Esophagus squamous epithelium (tissue), 5 donors: Measurements from ENCODE around the gene TRAF7. TPM values are rescaled to one million over a fixed set of nuclear protein-coding genes. Genes with fewer than 3 reads are reported as not detected.

Source experiments
- DNase-seq: peaks from one replicate; lab custom pipeline; 2025; lab: John Stamatoyannopoulos, UW
- H3K27ac ChIP-seq, 4 donors: fragments of 200-600 bp; sonication (generic); one replicate each; pipeline ENCODE4 v1.5.1; 2016 to 2019; ENCODE audit warnings: mild to moderate bottlenecking in 1 of 4
- H3K27me3 ChIP-seq, 4 donors: fragments of 200-600 bp; sonication (generic); 1 replicate in 3 of 4; 2 replicates in 1 of 4; pipeline versions ENCODE4 v1.5.1 to v1.6.0; 2017 to 2021; ENCODE audit warnings: antibody characterized with exemption in 1 of 4
- H3K36me3 ChIP-seq, 3 donors: fragments of 200-600 bp; sonication (generic); one replicate each; pipeline ENCODE4 v1.5.1; 2016 to 2019
- H3K4me1 ChIP-seq, 3 donors: fragments of 200-600 bp; sonication (generic); one replicate each; pipeline ENCODE4 v1.5.1; 2017 to 2019
- H3K4me3 ChIP-seq, 4 donors: fragments of 200-600 bp; sonication (generic); 1 replicate in 3 of 4; 2 replicates in 1 of 4; pipeline ENCODE4 v1.5.1; 2016 to 2019; ENCODE audit warnings: mild to moderate bottlenecking in 2 of 4, moderate library complexity in 1 of 4
- H3K9me3 ChIP-seq, 3 donors: fragments of 200-600 bp; sonication (generic); one replicate each; pipeline ENCODE4 v1.5.1; 2016 to 2019
- CTCF ChIP-seq, 6 experiments: fragments of 450-650 bp in 4 of 6; fragments of 200-600 bp in 2 of 6; sonication (generic) in 2 of 6; IDR thresholded peaks; one replicate each; pipeline ENCODE4 v1.5.1; 2016 to 2019; ENCODE audit warnings: antibody characterized with exemption in 6 of 6, mild to moderate bottlenecking in 4 of 6, moderate library complexity in 4 of 6
- POLR2A ChIP-seq, 4 donors: fragments of 450-650 bp; IDR thresholded peaks; one replicate each; pipeline ENCODE4 v1.6.1; 2017; ENCODE audit warnings: antibody characterized with exemption in 4 of 4, mild to moderate bottlenecking in 4 of 4, moderate library complexity in 3 of 4
- WGBS, 2 donors: methylation state at CpG; one replicate each; pipeline ENCODE4 v1.1.5; 2018; 5-methylcytosine and 5-hydroxymethylcytosine counted together
- intact Hi-C: fragments of 100-400 bp; cut with DNase I; formaldehyde crosslinking; loops from one replicate; pipeline ENCODE4 v1.15.0; 2022
- total RNA-seq, 4 donors: library from RNA; depleted of rRNA; stranded (reverse); fragments of >200 nt; gene quantifications; one replicate each; pipeline ENCODE4 v1.1.0, GENCODE V29; 2016
- donor health status: DM: yes; HTN: yes; CAD: no.

The TRAF7 gene
- total RNA-seq, 4 donors from 2014 or later: 46.9 to 79.6 (median 73.2) TPM

GRCh38 chr16:2204416-2205103, 49.0 kb downstream of the TRAF7 start:
- WGBS, 2 donors: 74 to 78% methylated on average over 13 of the region's 13 CpGs
- intact Hi-C loops: no loop called here

GRCh38 chr16:2205104-2205966, 49.8 kb downstream of the TRAF7 start, which contains the start of gene MLST8:
MLST8 (plus strand) TSS chr16:2205454; CDS start chr16:2206086, 632 bp downstream.
- Histone ChIP-seq H3K4me3 (peak within 1 kb of the TSS; percentile 67 to 87 (median 82)), H3K9me3 (no peaks in the 10 kb centered on the region), H3K4me1 (peaks cover 13 to 24% (median 22%) of the 10 kb centered on the region in 3 donors), H3K27me3 (no peaks in the 10 kb centered on the region), H3K36me3 (peaks cover 14 to 40% (median 25%) of the 10 kb centered on the region in 3 donors), H3K27ac (peak within 1 kb of the TSS; percentile 96 to 99 (median 98))
- intact Hi-C loops: no loop called here
- TF ChIP-seq CTCF (IDR thresholded peaks at IDR 0.05) (peak in 2 of 6 experiments; percentile 24 to 34), POLR2A (IDR thresholded peaks at IDR 0.05) (peak in 3 of 4 donors; percentile 67 to 74 (median 73))
- 0 to 2% methylated on average over 12 to 31 of the region's 93 CpGs for WGBS, 2 donors
- peak; percentile 57 for DNase-seq

More at GRCh38 chr16:2204416-2205103, 49.0 kb downstream of the TRAF7 start:
- H3K4me3 ChIP-seq: peak overlapping the region; percentile 67 to 87 (median 82)
- peak overlapping the region; percentile 96 to 99 (median 98) for H3K27ac ChIP-seq
- no peaks in the 10 kb centered on the region for H3K9me3 ChIP-seq
- no peak for TF ChIP-seq CTCF (IDR thresholded peaks at IDR 0.05)
- TF ChIP-seq POLR2A (IDR thresholded peaks at IDR 0.05): no peak
- H3K27me3 ChIP-seq: peaks cover 0 to 3% (median 0%) of the 10 kb centered on the region in 4 donors
- no peak for DNase-seq
- H3K36me3 ChIP-seq: peaks cover 14 to 32% (median 25%) of the 10 kb centered on the region in 3 donors
- H3K4me1 ChIP-seq: peaks cover 13 to 24% (median 22%) of the 10 kb centered on the region in 3 donors

- TF ChIP-seq POLR2A (IDR thresholded peaks at IDR 0.05): no peak
- TF ChIP-seq CTCF (IDR thresholded peaks at IDR 0.05): peak in 1 of 6 experiments; percentile 2
- WGBS, 2 donors: 0 to 3% methylated on average over 3 to 12 of the region's 16 CpGs
Observed at GRCh38 chr16:2205967-2206313, 50.4 kb downstream of the TRAF7 start.

GRCh38 chr16:2206420-2206779, 50.8 kb downstream of the TRAF7 start:
- Histone ChIP-seq H3K27ac (peak overlapping the region in 3 of 4 donors; percentile 96 to 99 (median 99)), H3K36me3 (peaks cover 14 to 43% (median 25%) of the 10 kb centered on the region in 3 donors), H3K27me3 (no peaks in the 10 kb centered on the region), H3K4me3 (peak overlapping the region; percentile 67 to 87 (median 82)), H3K4me1 (peaks cover 13 to 24% (median 22%) of the 10 kb centered on the region in 3 donors), H3K9me3 (no peaks in the 10 kb centered on the region)
- 42 to 91% methylated on average over 2 to 10 of the region's 18 CpGs for WGBS, 2 donors
- intact Hi-C loops: no loop called here
- no peak for TF ChIP-seq CTCF (IDR thresholded peaks at IDR 0.05)
- TF ChIP-seq POLR2A (IDR thresholded peaks at IDR 0.05): no peak
- no peak for DNase-seq

More at GRCh38 chr16:2205967-2206313, 50.4 kb downstream of the TRAF7 start:
- Histone ChIP-seq H3K9me3 (no peaks in the 10 kb centered on the region), H3K27ac (peak overlapping the region; percentile 96 to 99 (median 98)), H3K4me3 (peak overlapping the region; percentile 67 to 87 (median 82)), H3K36me3 (peaks cover 14 to 43% (median 25%) of the 10 kb centered on the region in 3 donors), H3K27me3 (no peaks in the 10 kb centered on the region), H3K4me1 (peaks cover 13 to 24% (median 22%) of the 10 kb centered on the region in 3 donors)
- DNase-seq: no peak
- intact Hi-C loops: no loop called here
